HG03575 (cell line): ENCODE measurements around the gene AURKA.
"Not testable (repeated sequence)": the region's sequence is repeated elsewhere in the genome, so short reads cannot be mapped to it uniquely, and the experiment has no call there.

Experiments
- ATAC-seq: cut with Tn5 transposase; IDR thresholded peaks from one replicate; pipeline ENCODE4 v1.9.1; 2021; ENCODE audit not compliant: unreplicated experiment, insufficient number of reproducible peaks, low FRiP score; ENCODE audit errors: extremely low read depth

The AURKA gene

GRCh38 chr20:56395166-56395565 lies 3.2 kb upstream of the AURKA start:
- no peak for ATAC-seq

GRCh38 chr20:56393653-56394052 lies 1.6 kb upstream of the AURKA start:
- ATAC-seq: no peak

GRCh38 chr20:56392881-56393482 lies 967 bp upstream of the AURKA start:
- no peak for ATAC-seq

GRCh38 chr20:56391596-56392131 lies 351 bp downstream of the AURKA start:
- no peak for ATAC-seq

GRCh38 chr20:56391037-56391436 lies 978 bp downstream of the AURKA start:
- no peak for ATAC-seq

- not testable (repeated sequence) for ATAC-seq
These were observed 1.6 kb downstream of the AURKA start for GRCh38 chr20:56390396-56390795.

- no peak for ATAC-seq
These were observed 2.2 kb downstream of the AURKA start for GRCh38 chr20:56389807-56390206.

- no peak for ATAC-seq
These were observed 3.1 kb downstream of the AURKA start for GRCh38 chr20:56388882-56389281.

- ATAC-seq: no peak
These were observed 5.8 kb downstream of the AURKA start for GRCh38 chr20:56386219-56386618.

- ATAC-seq: no peak
These were observed 6.9 kb downstream of the AURKA start for GRCh38 chr20:56385130-56385529.

- ATAC-seq: no peak
These were observed 8.7 kb downstream of the AURKA start for GRCh38 chr20:56383334-56383733.

GRCh38 chr20:56382696-56383095 lies 9.3 kb downstream of the AURKA start:
- no peak for ATAC-seq

GRCh38 chr20:56381501-56381900 lies 10.5 kb downstream of the AURKA start:
- ATAC-seq: no peak

GRCh38 chr20:56380375-56380774 lies 11.6 kb downstream of the AURKA start:
- no peak for ATAC-seq

GRCh38 chr20:56378386-56378785 lies 13.6 kb downstream of the AURKA start:
- ATAC-seq: no peak

- ATAC-seq: no peak
These were observed 15.7 kb downstream of the AURKA start for GRCh38 chr20:56376331-56376730.

- peak; percentile 42 for ATAC-seq
These were observed 18.1 kb downstream of the AURKA start for GRCh38 chr20:56373942-56374341.

- ATAC-seq: no peak
These were observed 19.2 kb downstream of the AURKA start for GRCh38 chr20:56372850-56373249.

GRCh38 chr20:56371977-56372376 lies 20.0 kb downstream of the AURKA start:
- no peak for ATAC-seq

GRCh38 chr20:56369179-56369578 lies 22.8 kb downstream of the AURKA start:
- ATAC-seq: no peak
